Inflammatory macrophage (primary cell): ENCODE measurements around the gene FAAP100.

ENCODE experiments used
- DNase-seq, 2 donors: peaks; one replicate each; pipeline ENCODE4 v3.0.0-alpha.2; 2020 to 2022

The FAAP100 gene

DNA sequence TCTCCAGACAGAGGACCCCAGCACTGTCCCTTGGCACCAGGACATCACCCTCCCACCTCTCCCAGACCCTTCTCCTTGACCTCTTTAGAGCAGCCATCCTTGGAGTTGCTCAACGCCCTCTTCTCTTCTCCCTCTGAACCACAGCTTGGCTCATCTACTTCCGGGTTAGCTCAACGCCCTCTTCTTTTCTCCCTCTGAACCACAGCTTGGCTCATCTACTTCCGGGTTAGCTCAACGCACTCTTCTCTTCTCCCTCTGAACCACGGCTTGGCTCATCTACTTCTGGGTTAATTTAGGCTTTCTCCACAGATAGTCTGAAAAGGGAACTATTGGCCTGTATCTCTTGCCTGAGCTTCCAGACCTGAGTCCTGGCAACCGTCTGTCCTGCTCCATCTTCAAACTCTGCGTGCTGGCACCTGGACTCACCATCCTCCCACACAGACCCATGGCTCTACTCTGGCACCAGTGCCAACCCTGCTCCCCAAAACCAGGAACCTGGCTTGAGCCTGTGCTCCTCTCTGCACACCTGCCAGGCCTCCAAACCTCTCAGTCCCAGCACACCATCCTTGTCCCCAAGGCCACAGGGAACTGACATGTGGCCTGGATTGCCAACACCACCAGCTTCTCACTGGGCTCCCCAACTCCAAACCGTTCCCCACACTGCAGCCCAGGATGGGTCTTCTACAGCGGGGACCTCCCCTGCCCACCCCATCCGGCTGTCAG lies 25.3 kb upstream of the FAAP100 start:
- DNase-seq, result peak; percentile 83 to 84

GRCh38 chr17:81576621-81577277 lies 24.6 kb upstream of the FAAP100 start:
- DNase-seq, result no peak

DNA sequence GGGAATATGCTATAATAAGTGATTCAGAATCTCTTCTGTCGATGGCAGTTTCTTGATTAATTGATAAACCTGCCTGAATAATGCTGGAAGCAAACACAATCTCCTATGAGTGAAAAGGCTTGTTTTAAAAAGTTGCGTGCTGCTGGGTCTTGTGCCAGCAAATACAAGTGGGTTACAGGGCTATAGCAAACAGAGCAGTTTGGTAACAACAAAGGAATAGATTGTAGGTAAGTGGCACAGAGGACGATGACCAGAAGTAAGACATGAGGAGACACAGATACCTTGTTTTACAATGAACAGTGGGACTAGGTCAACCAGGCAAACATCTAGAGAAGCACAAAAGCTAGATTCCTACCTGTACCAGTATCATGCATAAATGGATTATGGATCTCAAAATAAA lies 23.7 kb upstream of the FAAP100 start:
- DNase-seq, result no peak

- no peak for DNase-seq
Measured at GRCh38 chr17:81574643-81574956, 22.4 kb upstream of the FAAP100 start.

GRCh38 chr17:81573794-81574642 lies 21.9 kb upstream of the FAAP100 start:
- DNase-seq, result no peak

GRCh38 chr17:81572563-81573168 lies 20.5 kb upstream of the FAAP100 start:
- DNase-seq, result no peak

GRCh38 chr17:81570964-81571363 lies 18.8 kb upstream of the FAAP100 start:
- DNase-seq, result no peak

DNA sequence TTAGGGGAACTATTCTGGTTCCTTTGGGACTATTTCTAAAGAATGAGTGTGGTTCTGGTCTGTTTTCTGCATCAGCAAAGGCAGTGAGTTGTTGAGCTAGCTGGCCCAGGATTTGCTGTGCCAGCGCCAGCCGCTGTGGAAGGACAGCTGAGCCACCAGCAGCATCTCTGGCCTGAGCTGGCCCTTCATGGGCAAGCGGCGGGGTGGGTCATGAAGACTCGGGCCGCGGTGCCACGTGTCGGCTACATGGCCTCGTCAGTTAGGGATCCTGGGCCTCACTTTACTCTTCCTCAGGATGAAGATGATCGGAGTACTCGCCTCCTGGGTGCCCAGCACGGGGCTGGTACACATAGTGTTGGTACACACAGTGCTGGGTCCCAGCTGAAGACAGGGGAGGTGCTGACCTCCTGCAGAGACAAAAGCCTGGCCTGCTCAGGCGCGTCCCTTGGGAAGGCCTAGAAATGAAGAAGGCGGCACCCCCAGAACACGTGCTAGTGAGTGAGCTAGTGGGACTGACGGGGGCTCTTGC lies 17.9 kb upstream of the FAAP100 start:
- DNase-seq, result no peak

DNA sequence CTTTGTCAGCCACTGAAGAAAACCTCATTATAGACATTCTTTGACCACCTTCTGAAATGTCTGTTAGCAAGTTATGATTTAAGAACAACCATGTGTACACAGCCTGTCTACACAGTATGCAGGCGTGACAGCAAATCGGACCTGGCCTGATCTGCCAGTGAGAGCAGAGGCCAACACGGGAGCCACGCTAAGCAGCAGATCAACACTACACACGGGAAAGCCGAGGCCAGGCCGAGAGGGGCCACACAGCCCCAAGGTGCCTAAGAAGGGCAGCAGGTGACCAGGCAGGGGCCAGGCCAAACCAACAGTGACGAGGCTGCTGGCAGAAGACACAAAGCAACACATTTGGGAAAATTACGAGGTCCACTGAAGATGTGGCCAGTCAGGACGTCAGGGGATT lies 16.3 kb upstream of the FAAP100 start:
- no peak for DNase-seq

DNA sequence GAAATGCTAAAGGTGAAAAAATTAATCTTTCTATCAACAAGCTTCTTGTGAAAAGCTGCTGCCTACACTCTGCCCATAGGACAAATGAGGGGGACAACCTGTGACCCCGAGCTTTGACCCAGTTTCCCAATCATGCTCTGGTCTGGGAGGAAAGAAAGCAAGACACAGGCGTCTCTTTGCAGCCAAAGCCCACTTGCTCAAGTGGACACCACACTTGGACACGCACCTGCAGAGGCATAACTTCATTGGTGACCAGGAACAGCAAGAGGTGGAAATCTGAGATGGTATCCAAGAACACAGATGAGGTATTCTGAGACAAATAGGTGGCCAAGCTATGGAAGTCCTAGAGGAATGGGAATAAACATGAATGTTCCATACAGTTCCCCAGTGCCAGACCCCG lies 15.0 kb upstream of the FAAP100 start:
- DNase-seq, result no peak

DNA sequence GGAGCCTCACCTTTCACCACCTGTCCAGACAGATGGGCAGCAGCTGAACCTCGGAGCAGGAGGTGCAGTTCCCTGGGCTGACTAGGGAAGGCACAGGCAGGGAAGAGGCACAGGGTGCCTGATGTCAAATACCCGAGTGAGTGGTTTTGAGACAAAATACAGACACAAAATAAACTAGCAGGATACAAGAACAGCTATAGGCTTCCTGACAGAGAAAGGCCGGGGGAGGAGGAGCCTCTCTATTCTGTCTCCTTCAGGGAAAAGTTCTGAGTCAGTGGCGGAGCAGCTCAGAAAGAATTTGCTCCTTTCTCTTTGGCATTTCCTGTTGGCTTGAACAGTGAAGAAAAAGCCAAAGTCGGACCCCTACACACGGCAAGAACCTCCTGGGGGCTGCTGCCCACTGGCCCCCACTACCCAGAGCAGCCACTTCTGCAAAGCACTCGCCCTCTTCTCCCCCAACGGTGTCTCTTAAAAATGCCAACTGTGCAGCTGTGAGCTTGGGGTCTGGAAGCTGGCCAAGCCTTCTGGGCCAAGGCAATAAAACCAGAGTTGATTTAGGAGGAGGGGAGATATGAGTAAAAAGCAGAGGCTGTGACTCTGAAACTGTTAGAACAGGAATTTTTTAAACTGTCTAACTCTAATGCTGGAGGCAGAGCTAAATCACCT lies 14.4 kb upstream of the FAAP100 start:
- DNase-seq, result no peak

DNA sequence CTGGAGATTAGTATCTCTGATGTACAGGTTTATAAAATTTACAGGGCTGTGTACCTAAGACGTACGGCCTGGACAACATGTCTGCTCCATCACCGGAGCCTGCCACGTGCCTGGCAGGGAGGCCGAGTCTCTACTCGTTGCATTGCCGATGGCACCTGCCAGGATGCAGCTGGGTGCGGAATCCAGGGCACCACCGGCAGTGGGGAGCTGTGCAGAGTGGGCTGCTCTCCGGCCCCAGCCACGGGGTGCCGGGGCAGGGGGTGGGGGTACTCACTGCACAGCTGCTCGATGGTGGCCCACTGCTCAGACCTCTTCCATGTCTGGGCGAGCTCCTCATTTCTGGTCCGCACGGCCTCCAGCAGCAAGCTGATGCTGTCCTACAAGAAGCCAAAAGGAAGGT lies 13.1 kb upstream of the FAAP100 start:
- DNase-seq, result no peak

DNA sequence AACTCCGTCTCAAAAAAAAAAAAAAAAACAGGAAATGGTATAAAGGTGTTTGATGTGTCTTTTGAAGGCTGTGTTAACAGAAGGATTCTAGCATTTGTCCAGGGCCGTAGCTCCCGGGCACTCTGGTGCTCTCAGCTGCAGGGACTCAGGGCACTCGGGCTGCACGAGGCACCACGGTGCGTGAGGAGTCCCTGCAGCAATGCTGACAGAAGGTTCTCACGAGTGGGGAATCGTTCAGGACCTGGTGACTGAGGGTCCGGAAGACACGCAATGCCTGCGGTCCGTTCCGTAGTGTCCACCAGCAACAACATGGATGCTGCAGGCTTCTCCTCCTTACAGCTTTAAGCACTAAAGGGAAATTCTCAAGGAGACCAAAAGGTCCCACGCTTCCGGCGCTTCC lies 12.6 kb upstream of the FAAP100 start:
- DNase-seq, result no peak

DNA sequence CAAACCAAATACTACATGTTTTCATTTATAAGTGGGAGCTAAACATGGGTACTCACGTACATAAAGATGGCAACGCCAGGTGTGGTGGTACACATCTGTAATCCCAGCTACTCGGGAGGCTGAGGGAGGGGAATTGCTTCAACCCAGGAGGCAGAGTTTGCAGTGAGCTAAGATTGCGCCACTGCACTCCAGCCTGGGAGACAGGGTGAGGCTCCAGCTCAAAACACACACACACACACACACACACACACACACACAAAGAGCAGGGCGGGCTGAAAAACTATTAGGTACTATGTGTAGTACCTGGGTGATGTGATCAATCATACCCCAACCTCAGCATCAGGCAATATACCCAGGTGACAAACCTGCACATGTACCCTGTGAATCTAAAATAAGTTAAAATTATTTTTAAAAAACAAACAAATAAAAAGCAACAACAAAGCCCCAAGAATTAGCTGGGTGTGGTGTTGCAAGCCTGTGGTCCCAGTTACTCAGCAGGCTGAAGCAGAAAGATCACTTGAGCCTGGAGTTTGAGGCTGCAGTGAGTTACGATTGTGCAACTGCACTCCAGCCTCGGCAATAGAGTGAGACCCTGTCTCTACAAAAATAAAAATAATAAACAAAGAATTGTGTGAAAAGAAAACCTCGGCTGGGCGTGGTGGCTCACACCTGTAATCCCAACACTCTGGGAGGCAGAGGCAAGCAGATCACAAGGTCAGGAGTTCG lies 11.9 kb upstream of the FAAP100 start:
- DNase-seq, result peak; percentile 60 to 67

- DNase-seq, result no peak
Measured at GRCh38 chr17:81561494-81561885, 9.3 kb upstream of the FAAP100 start.

- DNase-seq, result peak; percentile 17 to 57
Measured at GRCh38 chr17:81558941-81559806, 7.0 kb upstream of the FAAP100 start.

DNA sequence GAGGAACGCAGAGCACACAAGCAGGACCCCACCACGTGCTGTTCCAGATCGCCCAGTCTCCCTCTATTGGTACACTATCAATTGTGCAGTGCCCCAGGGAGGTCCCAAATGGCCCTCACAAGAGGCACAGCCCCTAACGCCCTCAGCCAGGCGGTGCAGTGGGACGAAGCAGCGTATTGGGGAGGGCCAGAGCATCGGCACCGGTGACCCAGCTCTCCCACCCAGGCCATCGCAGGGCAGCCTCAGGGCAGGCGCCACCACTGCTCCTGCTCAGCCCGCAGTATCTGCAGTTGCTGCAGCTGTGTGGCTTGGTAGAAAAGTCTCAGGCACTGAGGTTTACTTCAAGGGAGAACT lies 5.9 kb upstream of the FAAP100 start:
- no peak for DNase-seq

DNA sequence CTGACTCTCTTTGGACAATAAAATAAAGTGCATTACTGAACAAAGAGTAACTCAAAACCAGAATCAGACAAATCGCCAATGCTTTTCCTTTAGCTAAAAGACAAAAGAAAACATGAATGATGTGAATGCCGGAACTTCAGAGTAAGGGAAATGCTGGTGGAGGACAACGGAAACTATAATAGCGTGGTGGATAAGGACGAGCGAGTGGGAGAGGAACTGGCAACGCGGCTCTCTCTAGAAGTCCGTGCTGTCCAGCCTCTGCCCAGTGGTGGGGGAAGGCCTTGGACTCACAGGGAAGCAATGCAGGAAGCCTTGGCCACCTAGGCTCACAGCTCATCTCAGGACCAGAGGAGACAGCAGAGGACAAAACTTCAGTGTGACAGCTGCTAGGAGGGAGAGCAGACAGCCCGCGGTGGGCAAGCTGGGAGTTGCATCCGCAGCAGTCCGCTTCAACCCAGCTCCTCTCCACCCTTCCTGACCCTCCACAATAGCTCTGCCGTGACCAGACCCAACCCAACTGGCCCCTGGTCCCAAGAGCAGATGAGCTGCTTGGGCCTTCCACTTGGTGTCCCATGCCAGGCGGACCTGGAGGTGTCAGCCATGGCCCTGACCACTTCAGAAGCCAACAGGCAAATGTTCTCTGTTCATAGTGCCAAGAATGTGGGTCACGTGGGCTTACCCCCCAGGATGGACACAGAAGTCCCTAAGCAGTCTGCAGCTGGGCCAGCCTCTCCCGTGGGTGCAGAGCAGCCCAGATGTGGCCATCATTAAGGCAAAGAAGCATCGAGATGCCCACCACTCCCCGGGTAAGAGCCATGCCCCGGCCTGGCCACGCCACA lies 5.3 kb upstream of the FAAP100 start:
- DNase-seq, result no peak

- DNase-seq, result no peak
Measured at GRCh38 chr17:81556863-81557262, 4.7 kb upstream of the FAAP100 start.

DNA sequence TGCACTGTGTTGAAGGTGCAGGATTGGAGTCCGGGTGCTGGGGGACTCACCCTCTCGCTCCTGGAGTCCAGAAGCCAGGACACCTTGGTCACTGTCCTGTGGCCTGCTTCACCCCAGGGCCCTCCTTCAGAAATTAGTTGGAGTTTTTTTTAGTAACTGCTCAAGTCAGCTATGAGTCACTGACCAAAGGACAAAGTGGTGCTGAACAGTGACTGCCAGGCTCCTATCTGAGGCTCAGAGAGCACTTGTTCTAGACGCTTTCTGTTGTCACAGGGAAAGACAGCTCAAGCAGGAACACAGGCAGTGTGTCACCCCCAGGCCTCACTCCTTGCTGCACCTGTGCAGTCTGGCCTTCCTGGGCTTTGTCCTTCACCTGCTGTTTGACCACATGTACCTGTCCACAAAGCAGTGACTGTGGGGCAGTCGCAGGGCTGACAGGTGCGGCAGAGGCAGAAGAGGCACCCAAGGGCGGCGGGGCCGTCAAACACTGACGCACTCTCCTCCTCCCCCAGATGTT lies 4.1 kb upstream of the FAAP100 start:
- peak; percentile 22 to 67 for DNase-seq
